ENCODE data around the gene ADM.

The ADM gene

DNA sequence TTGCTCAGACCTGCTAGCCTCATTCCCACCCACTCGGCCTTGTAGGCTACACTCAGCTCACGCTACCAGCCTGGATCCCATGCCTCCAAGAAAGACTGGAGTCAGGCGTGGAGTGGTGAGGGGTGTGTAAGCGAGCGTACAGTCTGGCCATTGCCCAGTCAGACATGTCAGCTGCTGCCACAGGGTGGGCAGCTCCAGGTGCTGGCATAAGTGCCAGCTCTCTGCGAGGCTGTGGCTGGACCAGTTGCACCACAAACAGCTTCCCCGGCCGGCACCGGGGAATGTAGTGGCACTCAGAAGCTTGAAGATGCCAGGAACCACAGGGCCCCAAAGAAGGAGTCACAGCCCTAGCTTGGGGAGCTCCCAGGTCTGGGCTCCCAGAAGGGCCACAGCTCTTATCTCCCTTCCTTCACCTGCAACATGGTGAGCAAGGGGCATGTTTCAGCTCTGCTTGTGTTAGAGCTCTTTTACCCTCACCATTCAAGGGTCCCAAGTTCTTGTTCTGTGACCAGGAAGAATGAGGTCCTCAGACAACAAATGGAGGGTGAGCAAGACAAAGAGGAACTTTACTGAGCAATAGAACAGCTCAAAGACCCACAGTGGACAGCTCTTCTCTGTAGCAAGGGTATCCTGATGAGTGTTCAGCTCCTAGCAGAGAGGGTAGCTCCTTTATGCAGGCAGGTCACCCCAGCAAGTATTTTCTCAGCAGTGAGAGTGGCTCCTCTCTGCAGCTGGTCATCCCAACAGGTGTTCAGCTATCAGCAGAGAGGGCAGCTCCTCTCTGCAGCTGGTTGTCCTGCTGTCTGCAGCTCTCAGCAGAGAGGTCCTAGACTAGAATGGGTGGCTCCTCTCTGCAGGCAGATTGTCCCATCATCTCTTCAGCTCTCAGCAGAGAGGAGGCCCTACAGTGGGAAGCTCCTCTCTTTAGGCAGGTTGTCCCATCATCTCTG is 16.8 kb upstream of the ADM start:
- no peak for TF ChIP-seq CTCF (IDR thresholded peaks at IDR 0.05; ENCODE audit: insufficient read depth, low read length, poor library complexity, severe bottlenecking)
- DNase-seq (ENCODE audit: extremely low read depth, insufficient read length), result no peak
- Histone ChIP-seq H3K36me3 (ENCODE audit: control insufficient read depth, insufficient read depth, low read length) (no peaks in the 10 kb centered on the region), H3K4me3 (replicated peaks; ENCODE audit: low read depth, low read length) (no peak overlapping the region), H3K27me3 (replicated peaks; ENCODE audit: control insufficient read depth, insufficient read depth, low read length) (no peaks in the 10 kb centered on the region; the same call in none of the 2 replicates)

- peaks cover 1% of the 10 kb centered on the region for H3K27me3 ChIP-seq (replicated peaks; ENCODE audit: control insufficient read depth, insufficient read depth, low read length)
- H3K4me3 ChIP-seq (replicated peaks; ENCODE audit: low read depth, low read length), result no peak overlapping the region
- no peaks in the 10 kb centered on the region for H3K36me3 ChIP-seq (ENCODE audit: control insufficient read depth, insufficient read depth, low read length)
- TF ChIP-seq CTCF (IDR thresholded peaks at IDR 0.05; ENCODE audit: insufficient read depth, low read length, poor library complexity, severe bottlenecking), result no peak
- no peak for DNase-seq (ENCODE audit: extremely low read depth, insufficient read length)
Observed at GRCh38 chr11:10288881-10289764, 15.8 kb upstream of the ADM start.

DNA sequence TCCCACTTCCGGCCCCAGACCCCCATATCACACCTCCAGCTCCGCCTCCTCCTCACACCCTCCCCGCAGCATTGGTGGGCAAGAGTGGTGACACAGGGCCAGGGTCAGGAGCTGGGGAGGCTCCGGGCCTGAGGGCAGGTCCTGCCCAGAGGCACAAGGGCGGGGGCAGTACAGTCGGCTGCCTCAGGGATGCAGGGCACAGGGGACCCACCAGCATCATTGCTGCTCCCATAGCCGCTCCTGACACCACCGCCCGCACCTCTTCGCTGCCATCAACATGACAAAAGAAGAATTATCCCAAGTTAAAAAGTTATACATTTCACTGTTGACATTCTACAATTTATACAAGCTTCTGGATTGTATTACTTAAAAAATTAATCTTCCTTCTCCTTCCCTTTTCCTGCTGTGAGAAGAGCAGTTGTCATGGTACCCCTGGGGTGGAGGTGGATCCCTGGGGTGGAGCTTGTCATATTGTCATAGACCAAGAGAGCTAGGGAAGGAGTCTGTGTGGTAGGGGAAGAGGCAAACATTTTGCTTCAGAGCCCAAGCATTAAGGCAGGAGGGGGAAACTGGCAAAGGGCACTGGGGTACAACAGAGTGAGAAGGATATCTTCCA is 15.0 kb upstream of the ADM start:
- no peak for DNase-seq (ENCODE audit: extremely low read depth, insufficient read length)
- Histone ChIP-seq H3K27me3 (replicated peaks; ENCODE audit: control insufficient read depth, insufficient read depth, low read length) (peaks cover 3% of the 10 kb centered on the region), H3K36me3 (ENCODE audit: control insufficient read depth, insufficient read depth, low read length) (no peaks in the 10 kb centered on the region), H3K4me3 (replicated peaks; ENCODE audit: low read depth, low read length) (no peak overlapping the region)
- no peak for TF ChIP-seq CTCF (IDR thresholded peaks at IDR 0.05; ENCODE audit: insufficient read depth, low read length, poor library complexity, severe bottlenecking)

DNA sequence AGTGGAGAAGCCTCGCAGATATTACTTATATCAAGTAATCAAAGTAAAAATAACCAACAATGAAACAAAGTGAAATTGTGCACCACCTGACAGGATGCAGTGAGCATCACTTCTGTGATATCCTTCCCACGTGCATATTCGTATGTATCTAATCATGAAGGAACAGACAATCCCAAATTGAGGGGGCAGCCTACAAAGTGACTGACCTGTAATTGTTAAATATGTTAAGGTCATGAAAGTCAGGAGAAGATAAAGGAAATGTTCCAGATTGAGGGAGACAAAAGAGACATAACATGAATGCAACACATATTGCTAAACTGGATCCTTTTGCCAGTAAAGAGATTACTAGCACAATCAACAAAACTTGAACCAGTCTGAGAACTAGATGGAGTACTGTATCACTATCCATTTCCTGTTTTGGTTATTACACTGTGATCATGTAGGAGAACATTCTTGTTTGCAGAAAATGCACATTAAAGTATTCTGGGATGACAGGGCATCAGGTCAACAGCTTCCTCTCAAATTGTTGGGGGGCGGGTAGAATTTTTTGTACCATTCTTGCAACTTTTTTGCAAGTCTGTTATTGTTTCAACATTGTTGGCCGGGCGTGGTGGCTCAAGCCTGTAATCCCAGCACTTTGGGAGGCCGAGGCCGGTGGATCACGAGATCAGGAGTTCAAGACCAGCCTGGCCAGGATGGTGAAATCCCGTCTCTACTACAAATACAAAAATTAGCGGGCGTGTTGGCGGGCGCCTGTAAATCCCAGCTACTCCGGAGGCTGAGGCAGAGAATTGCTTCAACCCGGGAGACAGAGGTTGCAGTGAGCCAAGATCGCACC is 12.9 kb upstream of the ADM start:
- Histone ChIP-seq H3K36me3 (ENCODE audit: control insufficient read depth, insufficient read depth, low read length) (no peaks in the 10 kb centered on the region), H3K4me3 (replicated peaks; ENCODE audit: low read depth, low read length) (no peak overlapping the region), H3K27me3 (replicated peaks; ENCODE audit: control insufficient read depth, insufficient read depth, low read length) (peaks cover 3% of the 10 kb centered on the region)
- TF ChIP-seq CTCF (IDR thresholded peaks at IDR 0.05; ENCODE audit: insufficient read depth, low read length, poor library complexity, severe bottlenecking), result no peak
- DNase-seq (ENCODE audit: extremely low read depth, insufficient read length), result no peak
